GM23248 (cell line): ENCODE measurements around the gene SLC2A13. TPM values are rescaled to one million over a fixed set of nuclear protein-coding genes. Genes with fewer than 3 reads are reported as not detected.

ENCODE experiments used
- DNase-seq: peaks from one replicate; pipeline ENCODE4 v3.0.0-alpha.2; 2015
- H2AFZ ChIP-seq: fragments of 200-600 bp; sonication (generic); 2 replicates; pipeline ENCODE4 v1.6.1; 2016; ENCODE audit warnings: antibody characterized with exemption
- H3F3A ChIP-seq: fragments of 200-600 bp; sonication (generic); 2 replicates; pipeline ENCODE4 v1.6.1; 2016; ENCODE audit warnings: mild to moderate bottlenecking, antibody characterized with exemption, mixed run types; ENCODE audit not compliant: insufficient read depth
- H3K27ac ChIP-seq: fragments of 200-600 bp; sonication (generic); 2 replicates; pipeline ENCODE4 v1.5.1; 2016; ENCODE audit warnings: mild to moderate bottlenecking
- H3K27me3 ChIP-seq: fragments of 200-600 bp; sonication (generic); replicated peaks from 2 replicates; pipeline ENCODE4 v1.6.1; 2016; ENCODE audit warnings: mild to moderate bottlenecking; ENCODE audit not compliant: insufficient read depth
- H3K36me3 ChIP-seq: fragments of 200-600 bp; sonication (generic); 2 replicates; pipeline ENCODE4 v1.6.1; 2016; ENCODE audit warnings: low read depth, mild to moderate bottlenecking
- H3K4me1 ChIP-seq: fragments of 200-600 bp; sonication (generic); 2 replicates; pipeline ENCODE4 v1.6.1; 2016; ENCODE audit warnings: mild to moderate bottlenecking; ENCODE audit not compliant: insufficient read depth
- H3K4me2 ChIP-seq: fragments of 200-600 bp; sonication (generic); one replicate; pipeline ENCODE4 v1.6.1; 2016; ENCODE audit warnings: mild to moderate bottlenecking; ENCODE audit not compliant: unreplicated experiment
- H3K4me3 ChIP-seq: fragments of 200-600 bp; sonication (generic); 2 replicates; pipeline ENCODE4 v1.5.1; 2016; ENCODE audit warnings: mild to moderate bottlenecking
- H3K79me2 ChIP-seq: fragments of 200-600 bp; sonication (generic); 2 replicates; pipeline ENCODE4 v1.6.1; 2016; ENCODE audit warnings: mild to moderate bottlenecking; ENCODE audit not compliant: insufficient read depth
- H3K9ac ChIP-seq: fragments of 200-600 bp; sonication (generic); 2 replicates; pipeline ENCODE4 v1.6.1; 2016; ENCODE audit warnings: mild to moderate bottlenecking
- H3K9me2 ChIP-seq: fragments of 200-600 bp; sonication (generic); 2 replicates; pipeline ENCODE4 v1.6.1; 2016; ENCODE audit warnings: mixed run types, mild to moderate bottlenecking, moderate library complexity; ENCODE audit not compliant: insufficient read depth
- H3K9me3 ChIP-seq: fragments of 200-600 bp; sonication (generic); one replicate; pipeline ENCODE4 v1.6.1; 2017; ENCODE audit warnings: low read depth
- H4K20me1 ChIP-seq: fragments of 200-600 bp; sonication (generic); 2 replicates; pipeline ENCODE4 v1.6.0; 2016; ENCODE audit not compliant: insufficient read depth
- EZH2 ChIP-seq: fragments of 200-600 bp; sonication (generic); IDR thresholded peaks from 2 replicates; pipeline ENCODE4 v1.6.1; 2018; ENCODE audit warnings: antibody characterized with exemption, mild to moderate bottlenecking; ENCODE audit not compliant: insufficient read depth, poor library complexity, severe bottlenecking
- EZH2phosphoT487 ChIP-seq: fragments of 200-600 bp; sonication (generic); IDR thresholded peaks from 2 replicates; pipeline ENCODE4 v1.6.1; 2018; ENCODE audit warnings: antibody characterized with exemption, moderate library complexity, mild to moderate bottlenecking, low read depth; ENCODE audit not compliant: insufficient read depth
- WGBS, 2 experiments: methylation state at CpG; one replicate each; pipeline ENCODE4 v1.1.6; 2015 to 2017; ENCODE audit warnings: low lambda C conversion rate in 2 of 2, low coverage in 1 of 2; ENCODE audit errors: missing lambda C conversion rate in 2 of 2; 5-methylcytosine and 5-hydroxymethylcytosine counted together
- in situ Hi-C: fragments of 300-500 bp; cut with MboI; formaldehyde crosslinking; loops from 2 replicates; pipeline ENCODE4 v1.15.0; 2020
- polyA plus RNA-seq: library from polyadenylated mRNA; unstranded; fragments of >200 nt; fragmentation: Nextera tagmentation; extraction: Ambion mirVana; gene quantifications from 2 replicates; pipeline ENCODE4 v1.2.1, GENCODE V29; 2016
- total RNA-seq: library from RNA; depleted of rRNA; stranded (reverse); fragments of >200 nt; shearing (Covaris generic); gene quantifications from 2 replicates; pipeline ENCODE4 v1.2.3, GENCODE V29; 2014

SLC2A13 gene
- total and polyA plus RNA-seq, 2 experiments from 2014 or later, result 3.3 to 9.2 TPM

DNA sequence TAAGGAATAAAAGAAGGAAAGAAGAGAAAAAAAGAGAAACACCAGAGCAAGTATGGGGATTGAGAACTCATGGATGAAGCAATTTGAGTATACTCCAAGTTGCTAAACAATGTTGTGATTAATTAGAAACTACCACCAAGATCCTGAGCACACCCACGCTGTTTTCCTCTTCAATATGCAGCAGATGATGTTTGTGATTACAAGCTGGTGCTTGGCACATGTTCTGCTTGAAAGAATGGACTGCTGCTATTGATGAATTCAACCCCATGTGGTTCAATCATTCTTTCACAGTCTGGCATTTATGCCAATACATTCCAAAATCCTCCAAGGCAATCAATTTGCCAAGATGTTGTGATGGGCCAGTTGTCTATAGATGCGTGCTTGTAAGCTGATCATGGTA, 146.8 kb downstream of the SLC2A13 start:
- Histone ChIP-seq H3K79me2 (no peaks in the 10 kb centered on the region), H3K9me3 (no peaks in the 10 kb centered on the region), H3K4me3 (no peak overlapping the region), H2AFZ (no peak overlapping the region), H3K27me3 (no peaks in the 10 kb centered on the region), H3K9ac (no peak overlapping the region), H3K4me1 (no peaks in the 10 kb centered on the region), H4K20me1 (no peaks in the 10 kb centered on the region), H3F3A (no peaks in the 10 kb centered on the region), H3K36me3 (no peaks in the 10 kb centered on the region), H3K4me2 (no peak overlapping the region), H3K9me2 (no peaks in the 10 kb centered on the region), H3K27ac (no peak overlapping the region)
- no peak for DNase-seq
- no peak for TF ChIP-seq EZH2
- no peak for TF ChIP-seq EZH2phosphoT487
- in situ Hi-C loops, result loop anchor here (10.0 kb wide), 1 partner anchor 194 kb away; no protein-coding TSS in a partner anchor
- WGBS, 2 experiments, result 36 to 50% methylated on average over 2 of the region's 2 CpGs

DNA sequence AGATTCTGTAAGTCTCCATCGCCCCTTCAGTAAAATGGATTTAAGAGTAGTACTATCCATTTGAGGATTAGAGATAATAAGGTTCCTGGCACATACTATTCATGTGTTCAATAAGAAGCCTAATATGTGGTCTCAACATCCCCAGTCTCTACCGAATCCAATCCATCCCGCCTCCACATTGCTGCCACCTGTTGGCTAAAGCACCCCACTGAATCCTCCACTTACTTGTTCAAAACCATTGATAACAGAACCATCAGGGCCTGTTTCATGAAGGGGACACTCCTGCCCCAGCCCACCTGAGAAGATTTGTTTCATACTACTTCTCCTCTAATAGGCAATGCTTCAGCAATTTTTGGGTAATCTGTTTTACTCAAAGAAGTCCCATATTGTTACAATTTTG, 147.5 kb downstream of the SLC2A13 start:
- no peaks in the 10 kb centered on the region for H3K27me3 ChIP-seq
- no peaks in the 10 kb centered on the region for H3K4me1 ChIP-seq
- no peaks in the 10 kb centered on the region for H3F3A ChIP-seq
- H3K27ac ChIP-seq, result no peak overlapping the region
- no peaks in the 10 kb centered on the region for H4K20me1 ChIP-seq
- H3K36me3 ChIP-seq, result no peaks in the 10 kb centered on the region
- no peak overlapping the region for H2AFZ ChIP-seq
- DNase-seq, result no peak
- in situ Hi-C loops, result loop anchor here (10.0 kb wide), 1 partner anchor 194 kb away; no protein-coding TSS in a partner anchor
- H3K9me2 ChIP-seq, result no peaks in the 10 kb centered on the region
- no peaks in the 10 kb centered on the region for H3K9me3 ChIP-seq
- no peak for TF ChIP-seq EZH2
- no peak for TF ChIP-seq EZH2phosphoT487
- WGBS, 2 experiments, result 94 to 100% methylated on average over 3 of the region's 3 CpGs
- H3K4me2 ChIP-seq, result no peak overlapping the region
- H3K9ac ChIP-seq, result no peak overlapping the region
- no peak overlapping the region for H3K4me3 ChIP-seq
- H3K79me2 ChIP-seq, result no peaks in the 10 kb centered on the region

DNA sequence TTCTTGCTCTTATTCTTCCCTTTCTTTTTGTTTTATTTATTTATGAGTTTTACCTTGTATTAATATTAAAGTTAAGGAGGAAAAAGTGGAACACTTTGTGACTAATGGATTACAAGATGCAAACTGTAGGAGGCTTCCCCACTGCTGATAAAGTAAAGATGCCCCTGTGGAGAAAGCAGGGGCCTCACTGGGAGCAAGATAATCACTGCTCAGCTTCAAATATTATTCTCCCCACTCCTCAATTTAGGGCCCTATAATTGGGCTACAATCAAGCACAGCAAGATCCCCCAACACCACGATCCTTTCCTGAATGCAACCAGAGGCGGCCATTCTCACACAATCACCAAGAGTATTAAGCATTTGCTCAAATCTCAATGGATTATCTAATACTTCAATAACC, 149.2 kb downstream of the SLC2A13 start:
- H3K4me3 ChIP-seq, result no peak overlapping the region

GRCh38 chr12:39946361-39947280, 159.3 kb downstream of the SLC2A13 start:
- WGBS, 2 experiments, result 91 to 93% methylated on average over 14 of the region's 14 CpGs
- Histone ChIP-seq H3K4me2 (no peak overlapping the region), H3K27ac (no peak overlapping the region), H2AFZ (no peak overlapping the region), H3F3A (no peaks in the 10 kb centered on the region), H3K4me1 (no peaks in the 10 kb centered on the region), H3K36me3 (no peaks in the 10 kb centered on the region), H3K9me2 (no peaks in the 10 kb centered on the region), H3K9ac (no peak overlapping the region), H4K20me1 (no peaks in the 10 kb centered on the region), H3K27me3 (no peaks in the 10 kb centered on the region), H3K79me2 (no peaks in the 10 kb centered on the region), H3K9me3 (no peaks in the 10 kb centered on the region), H3K4me3 (no peak overlapping the region)
- in situ Hi-C loops, result no loop called here
- no peak for TF ChIP-seq EZH2
- no peak for TF ChIP-seq EZH2phosphoT487
- no peak for DNase-seq

More for the DNA sequence above, 149.2 kb downstream of the SLC2A13 start:
- H3K36me3 ChIP-seq, result no peaks in the 10 kb centered on the region
- no peak overlapping the region for H3K9ac ChIP-seq
- no peak for TF ChIP-seq EZH2
- TF ChIP-seq EZH2phosphoT487, result no peak
- no peaks in the 10 kb centered on the region for H3K9me2 ChIP-seq
- no peak for DNase-seq
- H3K27ac ChIP-seq, result no peak overlapping the region
- no peaks in the 10 kb centered on the region for H3K79me2 ChIP-seq
- no peaks in the 10 kb centered on the region for H3K9me3 ChIP-seq
- no peaks in the 10 kb centered on the region for H3K27me3 ChIP-seq
- H3K4me1 ChIP-seq, result no peaks in the 10 kb centered on the region
- 93 to 97% methylated on average over 2 of the region's 2 CpGs for WGBS, 2 experiments
- H3K4me2 ChIP-seq, result no peak overlapping the region
- in situ Hi-C loops, result loop anchor here (10.0 kb wide), 1 partner anchor 192 kb away; no protein-coding TSS in a partner anchor
- H2AFZ ChIP-seq, result no peak overlapping the region
- no peaks in the 10 kb centered on the region for H3F3A ChIP-seq
- H4K20me1 ChIP-seq, result no peaks in the 10 kb centered on the region
